Measurements from ENCODE around the gene PLCD1.

PLCD1 gene

GRCh38 chr3:38016410-38016809, 13.0 kb downstream of the PLCD1 start:
- DNase-seq = no peak

GRCh38 chr3:38015984-38016383, 13.5 kb downstream of the PLCD1 start:
- no peak for DNase-seq

GRCh38 chr3:38015485-38015884, 14.0 kb downstream of the PLCD1 start:
- DNase-seq = no peak

GRCh38 chr3:38011111-38011510, 18.3 kb downstream of the PLCD1 start:
- no peak for DNase-seq

GRCh38 chr3:38009807-38010591, 19.4 kb downstream of the PLCD1 start:
- DNase-seq = no peak

- no peak for DNase-seq
Measured at GRCh38 chr3:38008971-38009580, 20.4 kb downstream of the PLCD1 start.

GRCh38 chr3:38008191-38008701, 21.2 kb downstream of the PLCD1 start:
- DNase-seq = no peak

- DNase-seq = no peak
Measured at GRCh38 chr3:38007754-38008090, 21.7 kb downstream of the PLCD1 start.

- DNase-seq = no peak
Measured at GRCh38 chr3:38006445-38006995, 22.9 kb downstream of the PLCD1 start.

- DNase-seq = no peak
Measured at GRCh38 chr3:38006031-38006430, 23.4 kb downstream of the PLCD1 start.

GRCh38 chr3:38005076-38006020, 24.1 kb downstream of the PLCD1 start:
- no peak for DNase-seq

- DNase-seq = no peak
Measured at GRCh38 chr3:38004415-38005075, 24.9 kb downstream of the PLCD1 start.

GRCh38 chr3:38003817-38004414, 25.5 kb downstream of the PLCD1 start:
- no peak for DNase-seq

- DNase-seq = no peak
Measured at GRCh38 chr3:38003371-38003816, 26.0 kb downstream of the PLCD1 start.

GRCh38 chr3:38002940-38003339, 26.5 kb downstream of the PLCD1 start:
- no peak for DNase-seq

GRCh38 chr3:38002291-38002876, 27.1 kb downstream of the PLCD1 start:
- no peak for DNase-seq

GRCh38 chr3:38001456-38002081, 27.9 kb downstream of the PLCD1 start:
- DNase-seq = no peak

- no peak for DNase-seq
Measured at GRCh38 chr3:38000965-38001455, 28.4 kb downstream of the PLCD1 start.

GRCh38 chr3:38000242-38000916, 29.1 kb downstream of the PLCD1 start:
- no peak for DNase-seq

GRCh38 chr3:37999836-38000235, 29.6 kb downstream of the PLCD1 start:
- DNase-seq = no peak

All from NCI-H446 treated with DMSO at 0.1 percent for 48 hours (cell line).